HG03066 (cell line): Measurements from ENCODE around the gene MGAT5.

ENCODE experiments used
- ATAC-seq: cut with Tn5 transposase; IDR thresholded peaks from one replicate; pipeline ENCODE4 v1.9.1; 2021; ENCODE audit warnings: low read depth; ENCODE audit not compliant: unreplicated experiment

Gene MGAT5

GRCh38 chr2:134325696-134326095 lies 71.8 kb downstream of the MGAT5 start:
- no peak for ATAC-seq

GRCh38 chr2:134327367-134327766 lies 73.5 kb downstream of the MGAT5 start:
- no peak for ATAC-seq

GRCh38 chr2:134331081-134331480 lies 77.2 kb downstream of the MGAT5 start:
- ATAC-seq, result no peak

GRCh38 chr2:134333646-134334189 lies 79.8 kb downstream of the MGAT5 start:
- ATAC-seq, result no peak

GRCh38 chr2:134334542-134335353 lies 80.9 kb downstream of the MGAT5 start:
- no peak for ATAC-seq

GRCh38 chr2:134335601-134336000 lies 81.7 kb downstream of the MGAT5 start:
- no peak for ATAC-seq

- peak; percentile 92 for ATAC-seq
These were observed 82.5 kb downstream of the MGAT5 start for GRCh38 chr2:134336352-134336751.

- ATAC-seq, result peak; percentile 7
These were observed 83.0 kb downstream of the MGAT5 start for GRCh38 chr2:134336921-134337320.

- no peak for ATAC-seq
These were observed 83.8 kb downstream of the MGAT5 start for GRCh38 chr2:134337631-134338030.

- ATAC-seq, result no peak
These were observed 84.3 kb downstream of the MGAT5 start for GRCh38 chr2:134338208-134338607.

- no peak for ATAC-seq
These were observed 87.6 kb downstream of the MGAT5 start for GRCh38 chr2:134341476-134341875.

- ATAC-seq, result no peak
These were observed 91.3 kb downstream of the MGAT5 start for GRCh38 chr2:134344954-134345697.

- no peak for ATAC-seq
These were observed 92.3 kb downstream of the MGAT5 start for GRCh38 chr2:134346141-134346540.

- ATAC-seq, result no peak
These were observed 93.9 kb downstream of the MGAT5 start for GRCh38 chr2:134347756-134348155.

- no peak for ATAC-seq
These were observed 94.4 kb downstream of the MGAT5 start for GRCh38 chr2:134348239-134348638.

- ATAC-seq, result no peak
These were observed 94.9 kb downstream of the MGAT5 start for GRCh38 chr2:134348760-134349159.

- no peak for ATAC-seq
These were observed 97.1 kb downstream of the MGAT5 start for GRCh38 chr2:134351016-134351415.

GRCh38 chr2:134351899-134352298 lies 98.0 kb downstream of the MGAT5 start:
- ATAC-seq, result no peak

- ATAC-seq, result no peak
These were observed 99.0 kb downstream of the MGAT5 start for GRCh38 chr2:134352844-134353243.

GRCh38 chr2:134354611-134355010 lies 100.7 kb downstream of the MGAT5 start:
- ATAC-seq, result no peak

- no peak for ATAC-seq
These were observed 103.9 kb downstream of the MGAT5 start for GRCh38 chr2:134357814-134358213.
